G401 (cell line): Measurements from ENCODE around the gene JDP2. TPM values are rescaled to one million over a fixed set of nuclear protein-coding genes. Genes with fewer than 3 reads are reported as not detected.

Experiments
- DNase-seq: peaks from one replicate; pipeline ENCODE4 v3.0.0-alpha.2; 2015; ENCODE audit warnings: low spot score
- in situ Hi-C: cut with HindIII; loops from 2 replicates; pipeline ENCODE4 v1.10.0; 2016; ENCODE audit warnings: low sequenced_read_pairs, mixed read lengths
- total RNA-seq: library from RNA; depleted of rRNA; stranded (reverse); fragments of >200 nt; shearing (Covaris generic); gene quantifications from 2 replicates; pipeline ENCODE4 v1.2.3, GENCODE V29; 2014

JDP2 gene
- total RNA-seq, 1 experiment from 2014 or later = 37.4 TPM

DNA sequence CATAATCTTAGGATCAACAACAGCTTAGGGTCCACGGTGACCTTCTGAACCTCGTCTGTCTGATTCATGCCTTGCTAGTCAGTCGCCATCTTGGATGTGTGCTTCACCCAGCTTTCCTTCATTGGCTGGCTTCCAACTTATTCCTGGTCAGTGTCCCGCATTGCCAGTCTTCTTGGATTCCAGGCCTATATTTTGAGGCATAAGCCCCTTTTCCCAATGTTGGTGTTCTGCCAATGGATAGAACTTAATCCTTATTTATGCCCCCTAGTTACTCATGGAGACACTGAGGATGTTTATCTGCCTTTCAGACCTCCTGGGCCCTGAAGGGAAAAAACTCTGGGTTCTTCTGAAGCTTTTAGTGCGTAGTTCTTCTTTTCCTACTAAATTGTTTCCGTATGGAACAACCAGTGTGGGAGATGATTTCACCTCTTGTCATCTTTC lies 5.8 kb downstream of the JDP2 start:
- in situ Hi-C loops = no loop called here
- no peak for DNase-seq

DNA sequence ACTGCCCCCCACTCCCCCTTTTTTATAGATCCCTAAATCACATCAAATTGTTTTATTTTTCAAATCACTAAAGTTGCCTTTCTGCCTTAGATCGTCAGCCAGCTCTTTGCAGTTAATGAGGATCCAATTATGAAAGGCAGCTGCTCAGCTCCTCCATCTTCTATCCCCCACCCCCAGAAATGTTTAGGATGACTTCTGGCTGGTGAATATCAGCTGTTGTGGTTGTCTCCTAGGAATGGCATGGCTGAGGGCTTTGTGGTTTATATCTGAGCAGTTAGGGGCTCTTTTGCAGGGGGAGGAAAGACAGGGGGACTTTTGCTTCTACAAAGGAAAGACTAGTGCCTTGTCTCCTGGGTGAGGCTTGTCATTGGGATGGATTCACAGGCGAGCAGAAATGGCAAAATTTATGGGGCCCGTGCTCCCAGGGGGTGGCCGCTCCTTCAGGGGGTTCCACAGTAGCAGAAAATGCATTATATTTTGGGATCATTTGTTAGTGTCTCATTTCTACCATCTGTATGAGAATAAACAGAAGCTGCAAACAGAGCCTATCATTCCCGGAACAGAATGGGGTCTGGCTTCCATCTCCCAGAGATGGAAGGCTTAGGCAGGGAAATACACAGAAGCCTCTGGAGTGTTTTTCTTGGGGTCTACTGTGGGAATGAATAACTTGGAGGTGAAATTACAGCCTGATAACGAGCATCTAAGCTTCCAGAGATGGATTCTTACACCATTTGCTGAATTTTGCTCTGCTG lies 6.5 kb downstream of the JDP2 start:
- in situ Hi-C loops = no loop called here
- DNase-seq = no peak

GRCh38 chr14:75434890-75435248 lies 7.0 kb downstream of the JDP2 start:
- DNase-seq = no peak
- in situ Hi-C loops = no loop called here

DNA sequence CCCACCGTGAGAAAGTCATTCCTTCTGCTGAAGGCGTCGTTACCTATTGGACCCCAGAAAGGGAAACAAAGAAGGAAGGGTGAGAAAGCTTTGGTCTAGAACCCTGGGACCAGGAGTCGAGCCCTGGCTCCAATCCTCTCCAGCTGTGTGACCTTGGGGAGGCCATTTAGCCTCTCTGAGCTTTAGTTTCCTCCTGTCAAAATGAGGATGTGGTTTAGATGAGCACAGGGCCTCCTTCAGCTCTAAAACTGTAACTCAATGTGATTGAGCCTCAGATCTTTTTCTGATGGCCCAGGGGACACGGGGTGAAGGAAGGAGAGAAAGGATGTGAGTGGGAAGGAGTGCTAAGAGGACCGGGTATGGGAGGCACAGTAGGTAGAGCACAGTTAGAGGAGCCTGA lies 7.7 kb downstream of the JDP2 start:
- no peak for DNase-seq
- in situ Hi-C loops = no loop called here

- in situ Hi-C loops = no loop called here
- peak; percentile 76 for DNase-seq
These were observed 9.7 kb downstream of the JDP2 start for GRCh38 chr14:75437201-75438143.

DNA sequence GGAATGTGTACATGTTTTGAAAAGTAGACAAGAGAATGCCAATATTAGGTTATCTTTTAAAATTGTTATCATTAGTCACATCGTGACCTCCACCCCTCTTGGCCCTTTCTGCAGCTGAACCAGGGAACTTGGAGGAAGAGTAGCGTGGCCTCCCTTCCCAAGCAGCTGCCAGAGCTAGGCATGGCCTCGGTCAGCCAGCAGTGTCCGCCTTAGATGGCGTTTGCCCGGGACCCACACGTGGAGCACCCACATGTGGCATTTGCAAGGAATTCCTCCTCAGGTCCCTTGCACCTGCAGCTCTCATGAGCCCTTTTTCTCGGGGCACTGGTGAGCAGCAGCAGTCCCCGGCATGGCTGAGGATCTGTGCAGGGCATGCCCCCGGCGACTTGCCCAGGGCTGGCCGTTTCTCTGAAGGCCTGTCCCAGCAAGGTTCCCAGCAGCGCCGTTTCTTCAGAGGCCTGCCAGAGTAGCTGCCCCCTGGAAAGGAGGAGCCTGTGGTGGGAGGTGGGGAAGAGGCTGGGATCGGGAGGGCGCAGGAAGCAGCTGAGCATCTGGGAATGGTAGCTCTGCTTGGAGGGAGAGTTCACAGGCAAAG lies 10.8 kb downstream of the JDP2 start:
- in situ Hi-C loops = no loop called here
- no peak for DNase-seq

GRCh38 chr14:75439989-75440388 lies 12.2 kb downstream of the JDP2 start:
- no peak for DNase-seq
- in situ Hi-C loops = no loop called here

DNA sequence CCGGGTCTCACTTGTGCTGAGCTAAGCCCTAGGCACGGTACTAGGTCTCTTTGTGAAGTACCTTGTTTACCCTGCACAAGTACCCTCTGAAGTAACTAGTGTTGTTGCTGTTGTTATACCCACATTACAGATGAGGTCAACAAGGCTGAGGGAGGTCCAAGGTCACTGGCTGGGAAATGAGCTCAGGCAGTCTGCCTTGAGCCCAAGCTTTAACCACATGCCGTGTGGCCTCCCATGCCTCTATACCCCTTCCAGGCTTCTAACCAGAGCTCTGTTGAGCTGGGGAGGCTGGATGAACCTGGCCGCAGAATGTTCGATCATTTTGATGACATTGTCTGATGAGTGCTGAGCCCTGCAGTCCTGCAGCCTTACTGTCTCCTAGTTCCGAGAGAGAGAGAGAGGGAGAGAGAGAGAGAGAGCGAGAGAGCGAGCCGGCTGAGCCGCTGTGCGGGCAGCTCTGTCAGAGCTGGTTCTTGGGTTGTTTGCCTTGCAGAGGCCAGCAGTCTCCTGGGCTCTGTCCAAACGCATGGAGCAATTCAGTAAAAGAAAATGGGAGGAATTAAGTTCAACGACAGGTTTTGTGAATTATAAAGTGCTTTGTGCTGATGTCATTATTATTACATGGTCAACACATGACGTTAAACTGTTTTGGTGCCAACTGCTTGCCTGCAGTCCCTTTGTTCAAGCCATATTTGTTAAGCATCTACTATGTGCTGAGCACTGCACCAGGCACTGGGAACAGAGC lies 13.1 kb downstream of the JDP2 start:
- DNase-seq = no peak
- in situ Hi-C loops = no loop called here

GRCh38 chr14:75441728-75442127 lies 13.9 kb downstream of the JDP2 start:
- no peak for DNase-seq
- in situ Hi-C loops = no loop called here

GRCh38 chr14:75442166-75442565 lies 14.3 kb downstream of the JDP2 start:
- in situ Hi-C loops = no loop called here
- no peak for DNase-seq

- in situ Hi-C loops = no loop called here
- DNase-seq = no peak
These were observed 14.8 kb downstream of the JDP2 start for GRCh38 chr14:75442642-75443041.

DNA sequence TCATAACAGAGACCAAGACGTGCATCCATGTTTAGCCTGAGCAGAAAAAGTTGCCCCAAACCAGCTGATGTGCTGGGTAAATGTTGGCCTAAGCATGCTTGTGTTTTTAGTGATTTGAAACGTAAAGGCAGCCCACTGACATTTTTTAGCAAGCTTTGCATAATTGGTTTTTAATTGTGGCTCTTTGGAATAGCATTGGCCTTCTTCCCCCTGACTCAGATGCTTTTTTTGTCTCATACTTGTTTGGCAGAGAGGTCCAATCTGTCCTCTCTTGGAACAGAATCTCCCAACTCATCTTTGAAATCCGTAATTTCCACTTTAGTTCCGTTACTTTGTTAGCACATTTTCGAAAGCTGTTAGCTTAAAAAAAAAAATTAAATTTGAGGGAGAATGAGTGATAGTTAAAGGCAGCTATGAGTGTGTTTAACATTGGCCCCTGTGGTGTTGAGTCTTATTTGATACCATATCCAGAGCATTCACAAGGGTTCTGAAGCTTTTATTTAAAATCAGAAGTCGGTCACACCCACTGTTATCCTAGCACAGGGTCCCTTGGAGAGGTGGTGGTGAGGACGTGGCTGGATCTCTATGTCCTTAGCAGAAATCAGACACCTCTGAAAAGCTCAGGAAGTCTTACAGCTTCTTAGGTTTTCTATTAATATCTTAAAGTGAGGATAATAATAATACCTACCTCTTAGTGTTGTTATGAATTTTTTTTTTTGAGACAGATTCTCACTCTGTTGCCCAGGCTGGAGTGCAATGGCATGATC lies 15.6 kb downstream of the JDP2 start:
- no peak for DNase-seq
- in situ Hi-C loops = no loop called here

- DNase-seq = no peak
- in situ Hi-C loops = no loop called here
These were observed 17.4 kb downstream of the JDP2 start for GRCh38 chr14:75445236-75445635.

DNA sequence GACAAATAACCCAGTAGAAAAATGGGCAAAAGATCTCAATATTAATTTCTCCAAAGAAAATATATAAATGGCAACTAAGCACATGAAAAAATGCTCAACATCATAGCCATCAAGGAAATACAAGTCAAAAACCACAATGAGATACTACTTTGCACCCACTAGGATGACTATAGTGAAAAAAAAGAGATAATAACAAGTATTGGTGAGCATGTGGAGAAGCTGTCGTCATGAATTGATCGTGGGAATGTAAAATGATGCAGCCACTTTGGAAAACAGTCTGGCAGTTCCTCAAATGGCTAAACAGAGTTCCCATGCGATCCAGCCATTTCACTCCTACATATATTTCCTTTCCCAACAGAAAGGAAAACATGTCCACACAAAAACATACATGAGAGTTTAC lies 18.1 kb downstream of the JDP2 start:
- no peak for DNase-seq
- in situ Hi-C loops = no loop called here

DNA sequence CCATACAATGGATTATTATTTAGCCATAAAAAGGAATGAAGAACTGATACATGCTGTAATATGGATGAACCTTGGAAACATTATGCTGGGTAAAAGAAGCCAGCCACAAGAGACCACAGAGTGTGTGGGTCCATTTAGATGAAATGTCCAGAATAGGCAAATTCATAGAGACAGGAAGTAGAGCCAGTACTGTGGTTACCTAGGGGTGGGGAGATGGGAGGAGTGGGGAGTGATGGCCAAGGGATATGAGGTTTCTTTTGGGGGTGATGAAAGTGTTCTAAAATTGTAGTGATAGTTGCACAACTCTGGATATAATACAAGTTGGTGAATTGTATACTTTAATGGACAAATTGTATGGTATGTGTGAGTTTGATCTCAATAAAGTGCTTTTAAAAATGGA lies 18.6 kb downstream of the JDP2 start:
- in situ Hi-C loops = no loop called here
- no peak for DNase-seq

- in situ Hi-C loops = no loop called here
- DNase-seq = no peak
These were observed 20.4 kb downstream of the JDP2 start for GRCh38 chr14:75448209-75448608.

DNA sequence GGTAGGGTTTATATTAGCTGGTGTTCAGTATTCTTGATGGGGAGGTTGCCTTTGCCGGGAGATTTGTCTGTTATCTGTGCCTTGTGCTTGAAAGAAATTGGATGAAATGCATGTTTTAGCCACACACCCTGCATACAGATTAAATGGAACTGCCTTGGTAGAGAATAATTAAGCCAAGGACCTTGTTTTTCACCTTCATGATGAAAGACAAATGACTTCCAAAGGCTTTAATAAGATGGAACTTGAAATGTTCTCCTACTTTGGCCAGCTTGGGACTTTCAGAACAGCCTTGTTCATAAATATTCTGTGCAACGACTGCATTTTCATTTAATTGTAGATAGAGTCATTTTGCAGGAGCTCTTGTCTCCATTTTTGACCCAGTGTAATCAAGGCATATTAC lies 21.2 kb downstream of the JDP2 start:
- in situ Hi-C loops = no loop called here
- DNase-seq = no peak

- no peak for DNase-seq
- in situ Hi-C loops = no loop called here
These were observed 21.9 kb downstream of the JDP2 start for GRCh38 chr14:75449696-75450095.
